Measurements from ENCODE around the gene TMUB2. TPM values are rescaled to one million over a fixed set of nuclear protein-coding genes. Genes with fewer than 3 reads are reported as not detected.

TMUB2 gene
- total RNA-seq, 5 donors from 2014 or later (not counting 1 experiment from before 2014, with no cell fraction given), result 42.0 to 46.6 (median 43.0) TPM

GRCh38 chr17:44223541-44224071 is 36.8 kb downstream of the TMUB2 start:
- Histone ChIP-seq H3K36me3 (ENCODE audit: control insufficient read depth in 2 of 2, extremely low read depth in 1 of 2, insufficient read depth in 1 of 2, low read length in 1 of 2) (no peaks in the 10 kb centered on the region), H3K4me1 (ENCODE audit: control insufficient read depth in 1 of 2, extremely low read depth in 1 of 2, insufficient read depth in 2 of 2, low read length in 2 of 2) (peaks cover 0 to 11% of the 10 kb centered on the region in 2 experiments), H3K4me3 (ENCODE audit: control insufficient read depth in 1 of 2, extremely low read depth in 1 of 2, low read length in 1 of 2) (no peak overlapping the region), H3K27ac (ENCODE audit: low read length) (no peak overlapping the region), H3K9me3 (no peaks in the 10 kb centered on the region), H3K27me3 (replicated peaks in 1 of 2; ENCODE audit: control insufficient read depth in 2 of 2, extremely low read depth in 1 of 2, insufficient read depth in 2 of 2, low read length in 1 of 2) (no peaks in the 10 kb centered on the region)
- no peak for DNase-seq
- CTCF ChIA-PET, result no interaction called here
- H3K9me3 Mint-ChIP-seq, result no peaks in the 10 kb centered on the region
- POLR2A ChIA-PET, result interaction anchor here (0.7 to 1.0 kb wide), 2 partner anchors 94 to 108 kb away, joined by 4 to 5 read pairs; no protein-coding TSS in a partner anchor
- H3K27ac Mint-ChIP-seq, result peak overlapping the region in 1 of 2 donors; percentile 90
- ATAC-seq (replicated peaks in 1 of 4), result no peak
- 90% methylated on average over 2 of the region's 7 CpGs for WGBS (ENCODE audit: insufficient coverage)
- H3K4me1 Mint-ChIP-seq, result peaks cover 8 to 9% (median 8%) of the 10 kb centered on the region in 3 donors
- no peak overlapping the region for H3K4me3 Mint-ChIP-seq
- peaks cover 0 to 1% of the 10 kb centered on the region in 2 donors for H3K27me3 Mint-ChIP-seq
- H3K36me3 Mint-ChIP-seq, result no peaks in the 10 kb centered on the region

- DNase-seq (no peak), ATAC-seq (replicated peaks in 1 of 4) (no peak)
- H3K27me3 Mint-ChIP-seq, result no peaks in the 10 kb centered on the region
- H3K27ac ChIP-seq (ENCODE audit: low read length), result no peak overlapping the region
- ChIA-PET CTCF (no interaction called here), POLR2A (no interaction called here)
- H3K4me1 Mint-ChIP-seq, result no peaks in the 10 kb centered on the region
- H3K4me1 ChIP-seq (ENCODE audit: control insufficient read depth in 1 of 2, extremely low read depth in 1 of 2, insufficient read depth in 2 of 2, low read length in 2 of 2), result no peaks in the 10 kb centered on the region
- WGBS (ENCODE audit: insufficient coverage), result 78% methylated on average over 3 of the region's 6 CpGs
- H3K4me3 Mint-ChIP-seq, result no peak overlapping the region
- no peaks in the 10 kb centered on the region for H3K36me3 ChIP-seq (ENCODE audit: control insufficient read depth in 2 of 2, extremely low read depth in 1 of 2, insufficient read depth in 1 of 2, low read length in 1 of 2)
- H3K9me3 Mint-ChIP-seq, result no peaks in the 10 kb centered on the region
- H3K36me3 Mint-ChIP-seq, result no peaks in the 10 kb centered on the region
- H3K9me3 ChIP-seq, result no peaks in the 10 kb centered on the region
- no peak overlapping the region for H3K27ac Mint-ChIP-seq
- H3K27me3 ChIP-seq (replicated peaks in 1 of 2; ENCODE audit: control insufficient read depth in 2 of 2, extremely low read depth in 1 of 2, insufficient read depth in 2 of 2, low read length in 1 of 2), result peaks cover 0 to 25% of the 10 kb centered on the region in 2 experiments
- H3K4me3 ChIP-seq (ENCODE audit: control insufficient read depth in 1 of 2, extremely low read depth in 1 of 2, low read length in 1 of 2), result no peak overlapping the region
These were observed 42.3 kb downstream of the TMUB2 start for GRCh38 chr17:44229090-44229489.

DNA sequence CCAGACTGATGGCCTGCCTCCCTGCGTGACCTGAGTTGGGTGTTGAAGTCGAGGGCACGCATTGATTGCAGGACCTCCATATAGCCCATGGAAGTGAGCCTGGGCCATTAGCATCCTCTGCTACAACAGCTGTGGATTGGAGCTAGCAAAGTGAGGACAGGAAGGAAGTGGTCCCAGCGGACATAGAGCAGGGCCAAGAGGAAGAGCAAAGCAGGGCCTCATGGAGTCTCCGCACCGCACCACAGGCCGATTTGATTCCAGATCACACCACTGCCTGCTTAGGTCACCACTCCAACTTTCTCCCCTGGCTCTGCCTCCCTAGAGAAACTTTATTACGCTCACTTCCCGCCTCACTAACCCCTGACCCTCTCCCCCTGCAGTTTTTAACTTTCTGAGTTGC is 43.4 kb downstream of the TMUB2 start:
- Mint-ChIP-seq H3K4me3 (no peak overlapping the region), H3K9me3 (no peaks in the 10 kb centered on the region), H3K27me3 (no peaks in the 10 kb centered on the region), H3K27ac (no peak overlapping the region), H3K4me1 (peaks cover 4 to 5% (median 5%) of the 10 kb centered on the region in 3 donors), H3K36me3 (no peaks in the 10 kb centered on the region)
- no peaks in the 10 kb centered on the region for H3K9me3 ChIP-seq
- H3K4me3 ChIP-seq (ENCODE audit: control insufficient read depth in 1 of 2, extremely low read depth in 1 of 2, low read length in 1 of 2), result no peak overlapping the region
- ATAC-seq (replicated peaks in 1 of 4), result no peak
- no peaks in the 10 kb centered on the region for H3K36me3 ChIP-seq (ENCODE audit: control insufficient read depth in 2 of 2, extremely low read depth in 1 of 2, insufficient read depth in 1 of 2, low read length in 1 of 2)
- 87% methylated on average over 4 of the region's 9 CpGs for WGBS (ENCODE audit: insufficient coverage)
- CTCF ChIA-PET, result interaction anchor here in 1 of 2 donors (0.8 kb wide), 1 partner anchor 92 kb away, joined by 5 read pairs; no protein-coding TSS in a partner anchor
- DNase-seq, result no peak
- POLR2A ChIA-PET, result interaction anchor here in 1 of 2 donors (0.6 kb wide), 1 partner anchor 1933 kb away, joined by 3 read pairs; no protein-coding TSS in a partner anchor
- no peaks in the 10 kb centered on the region for H3K4me1 ChIP-seq (ENCODE audit: control insufficient read depth in 1 of 2, extremely low read depth in 1 of 2, insufficient read depth in 2 of 2, low read length in 2 of 2)
- H3K27me3 ChIP-seq (replicated peaks in 1 of 2; ENCODE audit: control insufficient read depth in 2 of 2, extremely low read depth in 1 of 2, insufficient read depth in 2 of 2, low read length in 1 of 2), result peaks cover 0 to 26% of the 10 kb centered on the region in 2 experiments
- no peak overlapping the region for H3K27ac ChIP-seq (ENCODE audit: low read length)

DNA sequence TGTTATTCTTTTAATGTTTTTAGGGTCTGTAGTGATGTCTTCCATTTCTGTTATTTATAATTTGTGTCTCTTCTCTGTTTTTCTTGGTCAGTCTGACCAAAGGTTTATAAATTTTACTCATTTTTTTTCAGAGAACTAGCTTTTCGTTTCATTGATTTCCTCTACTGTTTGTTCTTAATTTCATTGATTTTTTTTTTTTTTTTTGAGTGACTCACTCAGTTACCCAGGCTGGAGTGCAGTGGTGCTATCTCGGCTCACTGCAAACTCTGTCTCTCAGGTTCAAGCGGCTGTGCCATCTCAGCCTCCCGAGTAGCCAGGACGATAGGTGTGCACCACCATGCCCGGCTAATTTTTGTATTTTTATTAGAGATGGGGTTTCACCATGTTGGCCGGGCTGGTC is 45.3 kb downstream of the TMUB2 start:
- no peak overlapping the region for H3K27ac Mint-ChIP-seq
- H3K27me3 Mint-ChIP-seq, result no peaks in the 10 kb centered on the region
- no peaks in the 10 kb centered on the region for H3K36me3 ChIP-seq (ENCODE audit: control insufficient read depth in 2 of 2, extremely low read depth in 1 of 2, insufficient read depth in 1 of 2, low read length in 1 of 2)
- no peaks in the 10 kb centered on the region for H3K4me1 ChIP-seq (ENCODE audit: control insufficient read depth in 1 of 2, extremely low read depth in 1 of 2, insufficient read depth in 2 of 2, low read length in 2 of 2)
- POLR2A ChIA-PET, result interaction anchor here in 1 of 2 donors (0.6 kb wide), 1 partner anchor 165 kb away, joined by 3 read pairs; no protein-coding TSS in a partner anchor
- no peak overlapping the region for H3K27ac ChIP-seq (ENCODE audit: low read length)
- no peaks in the 10 kb centered on the region for H3K9me3 ChIP-seq
- no peak overlapping the region for H3K4me3 ChIP-seq (ENCODE audit: control insufficient read depth in 1 of 2, extremely low read depth in 1 of 2, low read length in 1 of 2)
- H3K36me3 Mint-ChIP-seq, result no peaks in the 10 kb centered on the region
- peaks cover 6 to 8% (median 6%) of the 10 kb centered on the region in 3 donors for H3K4me1 Mint-ChIP-seq
- CTCF ChIA-PET, result interaction anchor here in 1 of 2 donors (0.9 kb wide), 1 partner anchor 10 kb away, joined by 4 read pairs; no protein-coding TSS in a partner anchor
- 80% methylated on average over 3 of the region's 7 CpGs for WGBS (ENCODE audit: insufficient coverage)
- H3K27me3 ChIP-seq (replicated peaks in 1 of 2; ENCODE audit: control insufficient read depth in 2 of 2, extremely low read depth in 1 of 2, insufficient read depth in 2 of 2, low read length in 1 of 2), result peaks cover 0 to 29% of the 10 kb centered on the region in 2 experiments
- DNase-seq (no peak), ATAC-seq (replicated peaks in 1 of 4) (no peak)
- no peaks in the 10 kb centered on the region for H3K9me3 Mint-ChIP-seq
- H3K4me3 Mint-ChIP-seq, result no peak overlapping the region

- Mint-ChIP-seq H3K27ac (no peak overlapping the region), H3K36me3 (no peaks in the 10 kb centered on the region), H3K9me3 (no peaks in the 10 kb centered on the region), H3K27me3 (no peaks in the 10 kb centered on the region), H3K4me1 (peaks cover 6 to 8% (median 6%) of the 10 kb centered on the region in 3 donors), H3K4me3 (no peak overlapping the region)
- Histone ChIP-seq H3K9me3 (no peaks in the 10 kb centered on the region), H3K4me3 (ENCODE audit: control insufficient read depth in 1 of 2, extremely low read depth in 1 of 2, low read length in 1 of 2) (no peak overlapping the region), H3K27ac (ENCODE audit: low read length) (no peak overlapping the region), H3K27me3 (replicated peaks in 1 of 2; ENCODE audit: control insufficient read depth in 2 of 2, extremely low read depth in 1 of 2, insufficient read depth in 2 of 2, low read length in 1 of 2) (peaks cover 0 to 29% of the 10 kb centered on the region in 2 experiments), H3K4me1 (ENCODE audit: control insufficient read depth in 1 of 2, extremely low read depth in 1 of 2, insufficient read depth in 2 of 2, low read length in 2 of 2) (no peaks in the 10 kb centered on the region), H3K36me3 (ENCODE audit: control insufficient read depth in 2 of 2, extremely low read depth in 1 of 2, insufficient read depth in 1 of 2, low read length in 1 of 2) (no peaks in the 10 kb centered on the region)
- CTCF ChIA-PET, result no interaction called here
- no peak for ATAC-seq (replicated peaks in 1 of 4)
- POLR2A ChIA-PET, result no interaction called here
- no CpG with 5 or more reads among the region's 5 CpGs for WGBS (ENCODE audit: insufficient coverage)
- no peak for DNase-seq
These were observed 46.8 kb downstream of the TMUB2 start for GRCh38 chr17:44233582-44233981.

- Histone ChIP-seq H3K4me3 (ENCODE audit: control insufficient read depth in 1 of 2, extremely low read depth in 1 of 2, low read length in 1 of 2) (no peak overlapping the region), H3K36me3 (ENCODE audit: control insufficient read depth in 2 of 2, extremely low read depth in 1 of 2, insufficient read depth in 1 of 2, low read length in 1 of 2) (no peaks in the 10 kb centered on the region), H3K27ac (ENCODE audit: low read length) (no peak overlapping the region), H3K27me3 (replicated peaks in 1 of 2; ENCODE audit: control insufficient read depth in 2 of 2, extremely low read depth in 1 of 2, insufficient read depth in 2 of 2, low read length in 1 of 2) (peaks cover 0 to 16% of the 10 kb centered on the region in 2 experiments), H3K9me3 (no peaks in the 10 kb centered on the region), H3K4me1 (ENCODE audit: control insufficient read depth in 1 of 2, extremely low read depth in 1 of 2, insufficient read depth in 2 of 2, low read length in 2 of 2) (no peaks in the 10 kb centered on the region)
- WGBS (ENCODE audit: insufficient coverage), result 83% methylated on average over 5 of the region's 5 CpGs
- H3K4me1 Mint-ChIP-seq, result peaks cover 6 to 8% (median 6%) of the 10 kb centered on the region in 3 donors
- H3K4me3 Mint-ChIP-seq, result no peak overlapping the region
- ATAC-seq (replicated peaks in 1 of 4), result no peak
- H3K27ac Mint-ChIP-seq, result no peak overlapping the region
- H3K36me3 Mint-ChIP-seq, result no peaks in the 10 kb centered on the region
- H3K27me3 Mint-ChIP-seq, result no peaks in the 10 kb centered on the region
- no peak for DNase-seq
- ChIA-PET POLR2A (no interaction called here), CTCF (no interaction called here)
- no peaks in the 10 kb centered on the region for H3K9me3 Mint-ChIP-seq
These were observed 48.8 kb downstream of the TMUB2 start for GRCh38 chr17:44235583-44235936.
